SK-N-SH (cell line): Measurements from ENCODE around the gene ANKRD1.

Source experiments
- EZH2phosphoT487 ChIP-seq: fragments of 200-600 bp; sonication (generic); IDR thresholded peaks from 2 replicates; pipeline ENCODE4 v1.6.1; 2017; ENCODE audit warnings: low read depth, mixed run types, mild to moderate bottlenecking, antibody characterized with exemption, moderate library complexity, borderline replicate concordance
- GABPA ChIP-seq: IDR thresholded peaks from 2 replicates; pipeline ENCODE4 v1.4.0; 2012; ENCODE audit warnings: low read depth, mild to moderate bottlenecking
- JUND ChIP-seq: IDR thresholded peaks from 2 replicates; pipeline ENCODE4 v1.4.0; 2012
- MXI1 ChIP-seq: IDR thresholded peaks from 2 replicates; pipeline ENCODE4 v1.6.1; 2012; ENCODE audit warnings: mild to moderate bottlenecking, low read depth, low read length, improper control_type of control experiment
- POLR2AphosphoS5 ChIP-seq: IDR thresholded peaks from 2 replicates; pipeline ENCODE4 v1.6.1; 2012; ENCODE audit warnings: low read depth, low read length
- RAD21 ChIP-seq: IDR thresholded peaks from 2 replicates; pipeline ENCODE4 v1.6.1; 2012; ENCODE audit warnings: mild to moderate bottlenecking, low read length
- TAF1 ChIP-seq: IDR thresholded peaks from 2 replicates; pipeline ENCODE4 v1.6.1; 2012; ENCODE audit warnings: low read depth, mild to moderate bottlenecking, low read length, moderate library complexity, borderline replicate concordance
- TCF12 ChIP-seq: IDR thresholded peaks from 2 replicates; pipeline ENCODE4 v1.4.0; 2012
- YY1 ChIP-seq: IDR thresholded peaks from 2 replicates; pipeline ENCODE4 v1.4.0; 2012; ENCODE audit warnings: low read depth, mild to moderate bottlenecking
- TF ChIP-seq, protein P1 (sequence below): fragments of 200-600 bp; sonication (generic); IDR thresholded peaks from 2 replicates; pipeline ENCODE4 v1.6.1; 2017; ENCODE audit warnings: antibody characterized with exemption, mild to moderate bottlenecking, moderate library complexity
- TF ChIP-seq, protein P2 (sequence below): IDR thresholded peaks from 2 replicates; pipeline ENCODE4 v1.4.0; 2012; ENCODE audit warnings: low read depth

- TF ChIP-seq, protein P1, sequence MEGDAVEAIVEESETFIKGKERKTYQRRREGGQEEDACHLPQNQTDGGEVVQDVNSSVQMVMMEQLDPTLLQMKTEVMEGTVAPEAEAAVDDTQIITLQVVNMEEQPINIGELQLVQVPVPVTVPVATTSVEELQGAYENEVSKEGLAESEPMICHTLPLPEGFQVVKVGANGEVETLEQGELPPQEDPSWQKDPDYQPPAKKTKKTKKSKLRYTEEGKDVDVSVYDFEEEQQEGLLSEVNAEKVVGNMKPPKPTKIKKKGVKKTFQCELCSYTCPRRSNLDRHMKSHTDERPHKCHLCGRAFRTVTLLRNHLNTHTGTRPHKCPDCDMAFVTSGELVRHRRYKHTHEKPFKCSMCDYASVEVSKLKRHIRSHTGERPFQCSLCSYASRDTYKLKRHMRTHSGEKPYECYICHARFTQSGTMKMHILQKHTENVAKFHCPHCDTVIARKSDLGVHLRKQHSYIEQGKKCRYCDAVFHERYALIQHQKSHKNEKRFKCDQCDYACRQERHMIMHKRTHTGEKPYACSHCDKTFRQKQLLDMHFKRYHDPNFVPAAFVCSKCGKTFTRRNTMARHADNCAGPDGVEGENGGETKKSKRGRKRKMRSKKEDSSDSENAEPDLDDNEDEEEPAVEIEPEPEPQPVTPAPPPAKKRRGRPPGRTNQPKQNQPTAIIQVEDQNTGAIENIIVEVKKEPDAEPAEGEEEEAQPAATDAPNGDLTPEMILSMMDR, result no peak
- no peak for TF ChIP-seq YY1
- TF ChIP-seq RAD21, result no peak
- TF ChIP-seq EZH2phosphoT487, result no peak
- TF ChIP-seq POLR2AphosphoS5, result no peak
- TF ChIP-seq TAF1, result no peak
- TF ChIP-seq JUND, result no peak
- TF ChIP-seq, protein P2, sequence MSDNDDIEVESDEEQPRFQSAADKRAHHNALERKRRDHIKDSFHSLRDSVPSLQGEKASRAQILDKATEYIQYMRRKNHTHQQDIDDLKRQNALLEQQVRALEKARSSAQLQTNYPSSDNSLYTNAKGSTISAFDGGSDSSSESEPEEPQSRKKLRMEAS, result no peak
- no peak for TF ChIP-seq GABPA
- TF ChIP-seq TCF12, result no peak
- no peak for TF ChIP-seq MXI1
These were observed 2.3 kb upstream of the ANKRD1 start for GRCh38 chr10:90923111-90923731.
